ENCODE results near the gene NT5DC4.
A peak's percentile ranks its signal among the peaks of the same experiment; 100 is the strongest.
"Not testable (repeated sequence)": the region's sequence is repeated elsewhere in the genome, so short reads cannot be mapped to it uniquely, and the experiment has no call there.

The NT5DC4 gene

DNA sequence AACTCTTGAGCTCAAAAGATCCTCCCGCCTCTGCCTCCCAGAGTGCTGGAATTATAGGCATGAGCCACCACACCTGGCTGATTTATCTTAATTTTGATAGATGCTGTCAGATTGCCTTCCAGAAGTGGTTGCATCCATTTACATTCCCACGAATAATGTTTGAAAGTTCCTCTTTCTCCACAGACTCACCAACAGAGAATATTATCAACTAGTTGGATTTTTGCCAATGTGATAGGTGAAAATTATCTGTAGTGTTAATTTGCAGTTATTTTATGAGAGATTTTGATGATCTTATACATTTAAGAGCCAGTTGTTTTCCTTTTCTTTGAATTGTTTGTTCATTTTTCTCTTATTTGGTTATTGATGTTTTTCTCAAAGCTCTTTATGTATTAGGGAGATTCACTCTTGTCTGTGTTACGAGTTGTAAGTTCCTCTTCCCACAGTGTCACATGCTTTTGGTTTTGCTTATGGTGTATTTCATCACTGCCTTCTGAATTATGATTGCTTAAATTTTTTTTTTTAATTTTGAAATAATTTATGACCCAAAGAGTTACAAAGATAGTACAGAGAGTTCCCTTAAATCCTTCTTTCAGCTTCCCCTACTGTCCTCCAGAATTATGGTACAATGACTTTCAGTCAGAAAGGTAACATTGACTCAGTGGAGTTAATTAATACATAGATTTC lies 20.7 kb upstream of the NT5DC4 start:
- no peak for DNase-seq (ENCODE audit: extremely low read depth in 1 of 2, low read depth in 1 of 2)

DNA sequence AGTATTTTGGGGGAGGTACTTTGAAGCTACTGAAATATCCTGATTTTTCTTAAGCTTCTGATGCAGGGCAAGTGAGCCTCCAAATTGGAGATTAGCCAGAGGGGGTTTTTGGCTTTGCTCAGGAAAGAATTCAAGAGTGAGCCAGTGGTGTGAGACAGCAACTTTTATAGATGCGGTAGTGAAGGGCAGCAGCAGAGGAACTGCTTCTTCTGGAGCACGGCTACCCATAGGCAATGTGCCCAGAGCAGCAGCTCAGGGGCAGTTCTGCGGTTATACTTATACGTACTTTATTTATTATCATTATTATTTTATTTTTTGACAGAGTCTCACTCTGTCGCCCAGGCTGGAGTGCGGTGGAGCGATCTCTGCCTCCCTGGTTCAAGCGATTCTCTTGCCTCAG lies 19.8 kb upstream of the NT5DC4 start:
- DNase-seq (ENCODE audit: extremely low read depth in 1 of 2, low read depth in 1 of 2) = no peak

DNA sequence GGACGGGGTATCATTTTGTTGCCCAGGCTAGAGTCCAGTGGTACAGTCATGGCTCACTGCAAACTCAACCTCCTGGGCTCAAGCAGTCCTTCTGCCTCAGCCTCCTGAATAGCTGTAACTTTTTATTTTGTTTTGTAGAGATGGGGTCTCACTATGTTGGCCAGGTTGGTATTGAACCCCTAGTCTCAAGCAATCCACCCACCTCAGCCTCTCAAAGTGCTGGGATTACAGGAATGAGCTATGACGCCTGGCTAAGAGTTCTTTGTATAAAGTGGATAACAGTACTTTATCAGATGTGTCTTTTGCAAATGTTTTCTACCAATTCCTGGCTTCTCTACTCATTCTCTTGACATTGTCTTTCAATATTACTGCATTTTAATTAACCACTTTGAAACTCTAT lies 17.1 kb upstream of the NT5DC4 start:
- no peak for DNase-seq (ENCODE audit: extremely low read depth in 1 of 2, low read depth in 1 of 2)

DNA sequence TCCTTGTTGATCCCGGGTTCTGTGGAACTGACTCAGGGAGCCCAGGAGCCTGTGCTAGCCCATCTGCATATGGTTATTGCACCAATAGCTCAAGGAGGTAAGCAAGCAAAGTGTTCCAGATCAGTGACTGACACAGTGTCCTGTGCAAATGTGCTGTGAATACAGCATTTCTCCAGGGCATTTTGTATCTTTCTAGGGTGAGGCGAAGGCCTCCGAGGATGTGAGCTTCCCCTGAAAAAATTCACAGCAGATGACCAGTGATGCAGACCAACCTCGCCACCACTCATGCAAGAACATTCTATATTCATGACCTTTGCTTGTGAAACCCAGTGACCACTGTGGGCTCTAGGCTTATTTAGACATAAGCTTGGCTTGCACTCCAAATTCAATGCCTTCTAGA lies 15.2 kb upstream of the NT5DC4 start:
- DNase-seq (ENCODE audit: extremely low read depth in 1 of 2, low read depth in 1 of 2) = no peak

DNA sequence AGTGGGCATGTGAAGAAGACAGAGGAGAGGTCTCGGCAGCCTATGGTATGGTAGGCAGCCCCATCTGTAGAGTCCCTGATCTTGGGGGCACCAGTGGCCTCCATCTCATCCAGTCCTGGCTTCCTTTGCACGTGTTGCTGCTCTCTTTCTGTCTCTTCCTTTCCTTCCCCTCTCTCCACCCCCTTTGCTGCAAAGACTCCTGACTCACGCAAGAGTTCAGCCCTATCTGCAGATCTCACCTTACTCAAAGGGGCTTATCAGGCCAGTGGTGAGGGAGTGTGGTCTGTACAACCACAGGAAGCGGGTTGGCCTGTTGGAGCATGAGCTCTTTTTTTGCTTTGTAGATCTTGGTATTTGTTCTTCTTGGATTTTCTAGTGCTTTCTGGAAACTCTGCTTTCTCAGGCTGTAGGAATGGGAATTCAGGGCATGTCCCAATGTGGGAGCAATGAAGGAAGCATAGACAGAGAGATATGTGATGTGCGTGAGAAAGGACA lies 14.6 kb upstream of the NT5DC4 start:
- DNase-seq (ENCODE audit: extremely low read depth in 1 of 2, low read depth in 1 of 2) = peak; percentile 40 to 74

DNA sequence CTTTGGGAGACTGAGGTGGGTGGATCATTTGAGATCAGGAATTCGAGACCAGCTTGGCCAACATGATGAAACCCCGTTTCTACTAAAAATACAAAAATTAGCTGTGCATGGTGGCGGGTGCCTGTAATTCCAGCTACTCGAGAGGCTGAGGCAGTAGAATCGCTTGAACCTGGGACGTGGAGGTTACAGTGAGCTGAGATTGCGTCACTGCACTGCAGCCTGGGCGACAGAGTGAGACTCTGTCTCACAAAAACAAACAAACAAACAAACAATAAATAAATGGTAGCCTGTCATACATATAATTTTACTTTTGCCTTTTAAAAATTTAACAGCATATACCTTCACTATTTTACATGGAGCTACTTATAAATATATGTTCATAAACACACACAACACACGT lies 13.9 kb upstream of the NT5DC4 start:
- not testable (repeated sequence) for DNase-seq (ENCODE audit: extremely low read depth in 1 of 2, low read depth in 1 of 2)

DNA sequence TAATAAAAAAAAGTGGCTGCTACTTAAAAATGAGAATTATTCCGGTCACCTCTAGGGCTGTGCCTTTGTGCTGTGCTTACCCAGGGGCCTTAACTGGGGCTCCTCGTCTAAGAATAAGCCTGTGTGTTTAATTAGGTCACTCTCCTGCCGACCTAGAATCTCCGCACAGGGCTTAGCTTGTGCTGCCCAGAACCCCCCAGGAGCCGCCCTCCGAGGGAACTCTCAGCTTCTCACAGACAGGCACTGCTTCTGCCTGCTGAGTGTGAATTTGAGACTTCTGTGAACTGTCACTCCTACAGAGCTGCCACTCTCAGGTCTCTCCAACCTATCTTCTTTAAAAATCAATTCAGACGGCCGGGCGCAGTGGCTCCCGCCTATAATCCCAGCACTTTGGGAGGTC lies 11.9 kb upstream of the NT5DC4 start:
- no peak for DNase-seq (ENCODE audit: extremely low read depth in 1 of 2, low read depth in 1 of 2)

DNA sequence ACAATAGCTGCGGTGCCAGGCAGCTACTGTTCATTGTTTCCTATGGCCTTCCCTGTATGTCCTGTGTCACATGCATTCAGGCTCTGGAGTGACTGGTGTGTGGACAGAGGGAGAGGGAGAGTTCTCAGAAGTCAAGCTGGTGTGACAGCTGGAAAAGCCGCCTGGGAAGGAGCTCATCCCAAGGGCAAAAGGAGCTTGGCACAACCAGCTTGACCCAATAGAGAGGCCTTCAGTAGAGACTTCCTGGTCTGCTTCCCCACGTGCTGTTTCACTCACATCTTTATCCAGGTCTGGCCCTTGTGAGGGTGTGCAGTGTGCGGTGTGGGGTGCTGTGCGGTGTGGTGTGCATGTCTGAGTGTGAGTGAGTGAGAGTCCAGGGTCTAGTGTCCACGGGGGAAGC lies 11.1 kb upstream of the NT5DC4 start:
- DNase-seq (ENCODE audit: extremely low read depth in 1 of 2, low read depth in 1 of 2) = no peak

DNA sequence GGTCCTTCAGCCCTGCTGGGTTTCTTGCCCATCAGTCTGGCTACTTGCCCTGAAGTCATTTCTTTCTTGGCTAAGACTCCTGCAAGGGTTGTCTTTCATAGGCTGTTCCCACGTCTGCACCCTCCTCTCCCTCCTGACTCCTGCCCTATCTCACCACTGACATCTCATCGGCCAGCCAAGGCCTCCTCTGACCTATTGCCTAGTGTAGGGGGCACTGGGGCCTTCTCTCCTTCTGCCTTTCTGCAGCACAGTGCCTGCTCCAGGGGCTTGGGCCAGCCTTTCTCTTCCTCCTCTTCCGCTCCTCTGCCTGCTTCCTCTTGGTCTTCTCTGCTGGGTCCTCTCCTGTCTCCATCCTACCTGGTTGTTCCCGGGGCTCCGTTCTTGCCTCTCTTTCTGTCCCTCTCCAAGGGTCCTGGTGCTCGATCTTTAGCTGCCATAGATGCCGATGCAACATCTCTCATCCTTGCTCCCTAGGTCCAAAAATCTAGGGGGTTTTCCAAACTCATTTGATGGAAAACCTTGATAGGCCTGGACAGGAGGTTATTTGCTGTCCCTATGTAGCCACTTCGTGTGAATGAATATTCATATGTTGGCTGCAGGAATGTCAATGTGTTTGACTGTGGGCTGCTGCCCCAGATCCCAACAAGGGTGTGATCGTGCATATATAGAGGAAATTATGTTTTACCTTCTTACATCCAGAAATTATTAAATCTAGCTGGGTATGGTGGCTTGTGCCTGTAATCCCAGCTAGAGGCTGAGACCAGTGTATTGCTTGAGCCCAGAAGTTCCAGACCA lies 9.7 kb upstream of the NT5DC4 start:
- no peak for DNase-seq (ENCODE audit: extremely low read depth in 1 of 2, low read depth in 1 of 2)

DNA sequence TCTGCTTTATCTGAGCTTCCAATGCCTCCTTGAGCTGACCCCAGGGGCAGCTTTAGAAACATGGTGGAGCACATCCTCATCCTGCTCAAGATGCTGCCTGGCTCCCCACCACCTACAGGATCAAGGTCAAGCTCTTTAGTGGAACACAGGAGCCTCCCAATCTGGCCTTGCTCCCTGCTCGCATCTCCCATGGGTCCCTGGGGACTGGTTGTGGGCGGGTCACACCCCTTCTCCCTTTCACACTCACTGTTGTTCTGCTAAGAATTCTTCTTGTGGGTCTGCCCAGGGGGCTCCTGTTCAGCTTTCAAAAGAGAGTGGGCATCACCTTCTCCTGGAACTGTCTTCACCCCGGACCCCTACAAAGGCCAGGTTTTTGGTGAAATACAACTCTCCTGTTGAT lies 8.4 kb upstream of the NT5DC4 start:
- DNase-seq (ENCODE audit: extremely low read depth in 1 of 2, low read depth in 1 of 2) = no peak

DNA sequence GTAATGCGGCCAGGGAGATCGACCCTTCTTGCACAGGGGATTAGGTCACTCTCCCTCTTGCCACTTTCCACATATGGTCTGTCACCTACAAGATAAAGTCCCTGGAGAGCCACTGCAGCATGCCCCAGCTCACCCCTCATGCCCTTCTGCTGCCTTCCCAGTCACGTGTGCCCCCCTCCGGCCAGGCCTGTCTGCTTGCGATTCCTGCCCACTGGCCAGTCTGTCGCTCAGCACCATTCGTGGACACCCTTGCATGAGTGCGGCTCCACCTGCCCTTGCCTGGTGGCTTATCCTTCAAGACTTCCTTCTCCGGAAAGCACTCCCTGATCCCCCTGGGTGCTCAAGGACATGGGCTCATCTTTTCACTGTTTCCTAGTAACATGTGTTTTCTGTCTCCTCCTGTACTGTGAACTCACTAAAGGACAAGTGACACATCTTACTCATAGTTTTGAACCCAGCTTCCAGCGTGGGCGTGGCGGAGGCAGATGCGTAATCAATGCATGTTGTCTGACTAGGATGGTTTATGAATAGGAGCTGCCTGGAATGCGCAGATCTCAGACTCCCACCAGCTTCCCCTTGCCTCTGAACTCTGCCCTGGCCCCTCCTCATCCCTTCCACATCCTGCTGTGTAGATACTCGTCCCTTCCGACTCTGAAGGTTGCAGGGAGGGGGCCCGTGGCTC lies 7.8 kb upstream of the NT5DC4 start:
- DNase-seq (ENCODE audit: extremely low read depth in 1 of 2, low read depth in 1 of 2) = peak in 1 of 2 donors; percentile 59

DNA sequence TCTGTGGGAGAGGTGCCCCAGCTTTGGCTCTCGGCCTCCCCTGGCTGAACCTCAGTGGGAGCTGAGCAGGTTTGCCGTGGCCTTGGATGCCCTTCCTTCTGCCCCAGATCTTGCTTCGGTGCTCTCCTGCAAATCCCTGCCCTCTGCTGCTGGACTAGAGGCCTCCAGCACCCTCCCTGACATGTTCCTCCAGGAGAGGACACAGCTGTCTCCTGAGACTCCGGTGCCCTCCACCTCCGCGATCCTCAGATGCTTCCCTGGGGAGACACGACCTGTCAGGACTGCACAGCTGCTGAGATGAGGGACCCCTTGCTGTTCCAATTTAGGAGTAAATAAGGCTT lies 7.3 kb upstream of the NT5DC4 start:
- no peak for DNase-seq (ENCODE audit: extremely low read depth in 1 of 2, low read depth in 1 of 2)

DNA sequence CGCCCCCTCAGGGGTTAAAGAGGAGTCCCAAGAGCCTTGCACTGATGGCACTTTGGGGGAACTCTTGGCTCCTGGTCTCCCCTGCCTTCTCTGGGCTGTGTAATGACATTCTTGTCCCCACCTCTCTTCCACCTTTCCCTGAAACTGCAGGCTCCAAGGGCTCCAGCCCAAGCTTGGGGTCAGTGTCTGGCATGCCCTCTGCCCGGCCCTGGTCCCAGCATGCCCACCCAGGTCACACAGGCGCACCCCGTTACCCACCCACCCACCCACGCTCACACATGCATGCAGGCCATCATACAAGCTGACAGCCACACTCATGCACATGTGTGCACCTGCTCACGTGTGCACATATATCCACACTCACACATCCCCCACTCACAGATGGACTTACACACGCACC lies 6.9 kb upstream of the NT5DC4 start:
- no peak for DNase-seq (ENCODE audit: extremely low read depth in 1 of 2, low read depth in 1 of 2)

DNA sequence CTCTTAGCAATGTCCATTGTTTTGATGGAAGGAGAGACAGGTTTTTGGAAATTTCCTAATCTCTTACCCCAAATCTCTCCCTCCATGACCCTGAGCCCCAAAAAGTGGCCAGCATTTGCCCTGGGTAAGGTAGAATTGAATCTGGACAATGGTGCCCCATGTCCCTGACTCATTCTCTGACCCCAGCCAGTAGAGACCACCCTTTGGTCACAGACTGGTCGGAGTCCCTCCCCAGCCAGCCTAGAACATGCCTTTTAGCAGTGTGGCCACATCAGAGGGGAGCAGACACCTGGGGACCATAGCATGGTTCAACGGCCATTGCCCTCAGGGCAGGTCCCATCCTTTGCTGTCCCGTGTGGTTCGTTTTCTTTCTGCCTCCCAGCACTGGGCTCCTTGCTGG lies 6.5 kb upstream of the NT5DC4 start:
- no peak for DNase-seq (ENCODE audit: extremely low read depth in 1 of 2, low read depth in 1 of 2)

DNA sequence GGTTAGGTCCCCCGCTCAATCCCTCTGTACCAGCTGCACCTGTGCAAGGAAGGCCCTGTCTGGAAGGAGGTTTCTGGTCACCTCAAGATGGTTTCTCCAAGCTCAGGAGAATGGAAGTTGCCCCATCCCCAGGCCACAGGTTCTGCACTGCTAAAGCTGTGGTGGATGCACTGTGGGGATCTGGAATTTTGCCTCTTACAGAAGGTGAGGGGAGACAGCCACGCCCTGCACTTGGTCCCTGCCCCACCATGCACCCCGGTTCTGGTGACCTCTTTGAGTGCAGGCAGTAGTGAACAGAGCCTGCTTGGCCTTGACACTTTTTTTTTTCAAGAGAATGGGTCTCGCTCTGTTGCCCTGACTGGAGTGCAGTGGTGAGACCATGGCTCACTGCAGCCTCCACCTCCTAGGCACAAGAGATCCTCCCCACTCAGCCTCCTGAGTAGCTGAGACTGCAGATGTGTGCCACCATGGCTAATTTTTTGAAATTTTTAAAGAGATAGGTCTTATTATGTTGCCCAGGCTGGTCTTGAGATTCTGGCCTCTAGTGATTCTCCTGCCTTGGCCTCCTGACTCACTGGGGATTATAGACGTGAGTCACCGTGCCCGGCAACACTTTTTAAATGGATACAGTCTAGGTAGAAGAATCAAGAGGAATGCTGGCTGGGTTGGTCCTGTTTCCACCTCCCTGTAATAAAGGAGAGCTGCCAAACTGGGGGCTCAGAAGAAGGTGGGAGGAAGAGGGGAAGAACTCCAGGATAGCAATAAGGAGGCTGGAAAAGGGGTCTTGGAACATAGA lies 5.8 kb upstream of the NT5DC4 start:
- no peak for DNase-seq (ENCODE audit: extremely low read depth in 1 of 2, low read depth in 1 of 2)

DNA sequence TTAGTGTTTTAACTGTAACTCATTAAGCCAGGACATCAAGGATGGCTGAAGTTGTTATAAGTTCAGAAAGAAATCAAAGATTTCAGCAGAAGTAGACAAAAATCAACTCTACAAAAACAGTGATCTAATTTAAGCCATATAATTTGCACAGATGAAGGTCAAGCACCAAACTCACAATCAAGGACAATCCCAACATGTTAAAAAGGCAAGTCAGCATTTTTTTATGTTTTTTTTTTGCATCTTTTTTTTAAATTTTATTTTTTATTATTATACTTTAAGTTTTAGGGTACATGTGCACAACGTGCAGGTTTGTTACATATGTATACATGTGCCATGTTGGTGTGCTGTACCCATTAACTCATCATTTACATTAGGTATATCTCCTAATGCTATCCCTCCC lies 4.7 kb upstream of the NT5DC4 start:
- DNase-seq (ENCODE audit: extremely low read depth in 1 of 2, low read depth in 1 of 2) = not testable (repeated sequence)

DNA sequence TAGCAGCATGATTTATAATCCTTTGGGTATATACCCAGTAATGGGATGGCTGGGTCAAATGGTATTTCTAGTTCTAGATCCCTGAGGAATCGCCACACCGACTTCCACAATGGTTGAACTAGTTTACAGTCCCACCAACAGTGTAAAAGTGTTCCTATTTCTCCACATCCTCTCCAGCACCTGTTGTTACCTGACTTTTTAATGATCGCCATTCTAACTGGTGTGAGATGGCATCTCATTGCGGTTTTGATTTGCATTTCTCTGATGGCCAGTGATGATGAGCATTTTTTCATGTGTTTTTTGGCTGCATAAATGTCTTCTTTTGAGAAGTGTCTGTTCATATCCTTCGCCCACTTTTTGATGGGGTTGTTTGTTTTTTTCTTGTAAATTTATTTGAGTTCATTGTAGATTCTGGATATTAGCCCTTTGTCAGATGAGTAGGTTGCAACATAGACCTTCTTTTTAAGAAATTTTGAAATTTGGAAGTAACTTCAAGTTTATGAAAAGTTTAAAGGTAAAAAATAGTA lies 3.9 kb upstream of the NT5DC4 start:
- DNase-seq (ENCODE audit: extremely low read depth in 1 of 2, low read depth in 1 of 2) = not testable (repeated sequence)

DNA sequence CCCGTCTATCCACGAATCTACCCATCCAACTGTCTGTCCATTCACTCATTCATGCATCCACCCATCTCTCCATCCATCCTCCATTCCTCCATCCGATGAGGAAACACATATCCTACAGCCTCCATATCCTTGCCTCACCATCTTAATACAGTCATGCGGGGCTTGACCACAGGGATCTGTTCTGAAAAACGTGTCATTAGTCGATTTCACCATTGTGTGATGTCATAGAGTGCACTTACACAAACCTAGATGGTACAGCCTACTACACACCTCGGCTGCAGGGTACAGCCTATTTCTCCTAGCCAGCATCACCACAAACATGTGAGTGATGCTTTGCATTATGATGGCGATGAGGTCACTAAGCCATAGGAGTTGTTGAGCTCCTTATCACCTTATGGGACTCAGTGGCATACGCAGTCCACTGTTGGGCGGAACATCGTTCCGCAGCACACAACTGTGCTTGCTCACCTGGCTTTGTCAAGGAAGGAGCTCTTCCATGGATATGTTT lies 1.9 kb upstream of the NT5DC4 start:
- no peak for DNase-seq (ENCODE audit: extremely low read depth in 1 of 2, low read depth in 1 of 2)

DNA sequence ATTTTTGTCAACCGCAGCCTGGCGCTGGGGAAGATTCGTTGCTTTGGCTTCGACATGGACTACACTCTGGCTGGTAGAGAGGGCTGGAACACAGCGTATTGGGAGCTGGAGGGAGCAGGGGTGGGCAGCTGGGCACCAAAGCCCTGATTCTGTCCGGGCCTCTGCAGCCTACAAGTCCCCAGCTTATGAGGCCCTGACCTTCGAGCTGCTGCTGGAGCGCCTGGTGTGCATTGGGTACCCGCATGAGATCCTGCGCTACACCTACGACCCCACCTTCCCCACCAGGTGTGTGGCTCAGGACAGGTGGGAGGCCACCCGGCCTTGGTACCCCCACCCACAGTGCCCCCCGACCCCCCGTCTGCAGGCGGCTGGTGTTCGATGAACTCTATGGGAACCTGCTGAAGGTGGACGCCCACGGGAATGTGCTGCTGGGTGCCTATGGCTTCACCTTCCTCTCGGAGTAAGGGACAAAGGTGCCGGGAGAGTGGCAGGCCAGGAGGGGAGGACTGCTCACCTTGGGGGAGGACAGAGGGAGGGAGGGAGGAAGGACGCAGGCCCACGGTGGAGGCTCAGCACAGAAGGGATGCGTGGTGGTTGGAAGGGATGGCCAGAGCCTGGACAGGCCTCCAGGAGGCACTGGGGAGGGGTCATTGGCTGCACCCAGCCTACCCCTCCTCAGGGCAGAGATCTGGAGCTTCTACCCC lies 1.2 kb downstream of the NT5DC4 start:
- DNase-seq (ENCODE audit: extremely low read depth in 1 of 2, low read depth in 1 of 2) = no peak
